HCT116 (cell line): ENCODE results near the gene OR4E2. TPM values are rescaled to one million over a fixed set of nuclear protein-coding genes. Genes with fewer than 3 reads are reported as not detected.

Experiments used
- ATAC-seq: fragments of 200-7000 bp; cut with Tn5 transposase; 2 replicates; pipeline ENCODE4 v1.9.1; 2020; ENCODE audit warnings: mild to moderate bottlenecking, moderate library complexity
- BruUV-seq: library from RNA; stranded (reverse); fragments of 400-500 nt; replicated peaks from 2 replicates; lab custom pipeline; 2021; lab: Mats Ljungman, UMichigan
- CTCF ChIA-PET: fragments of 300-600 bp; sonication (Branson Sonifier 250); formaldehyde crosslinking; loops from one replicate; lab custom pipeline; 2021; ENCODE audit warnings: antibody characterized with exemption; lab: Charles Lee
- POLR2A ChIA-PET: fragments of 300-600, 350-600 bp; sonication (Branson Sonifier 250); formaldehyde crosslinking; loops from one replicate; lab custom pipeline; 2021; ENCODE audit warnings: antibody characterized with exemption; lab: Charles Lee
- RAD21 ChIA-PET, 2 experiments: fragments of 300-600 bp; sonication (Branson Sonifier 250); formaldehyde crosslinking; loops; one replicate each; lab custom pipeline; 2023; ENCODE audit warnings: low total read pairs in 2 of 2; ENCODE audit not compliant: uncharacterized antibody in 2 of 2, unreplicated experiment in 2 of 2, low non-redundant PET in 1 of 2; lab: Charles Lee
- DNase-seq: peaks from one replicate; pipeline ENCODE4 v3.0.0-alpha.2; 2010; ENCODE audit warnings: low read depth, low spot score
- H2AFZ ChIP-seq: fragments of 200-600 bp; shearing (Covaris generic), sonication (generic); 2 replicates; pipeline ENCODE4 v1.6.1; 2017; ENCODE audit warnings: low read depth, mixed run types, mixed read lengths, antibody characterized with exemption, low read length; ENCODE audit not compliant: poor library complexity, severe bottlenecking
- H3K27ac ChIP-seq: 2 replicates; pipeline ENCODE4 v1.5.1; 2012; ENCODE audit warnings: low read depth, low read length
- H3K27me3 ChIP-seq: fragments of 200-600 bp; sonication (generic); 2 replicates; pipeline ENCODE4 v1.6.1; 2016; ENCODE audit warnings: mixed run types, low read length, mixed read lengths; ENCODE audit not compliant: insufficient read depth
- H3K36me3 ChIP-seq, 2 experiments: fragments of 200-500 bp in 1 of 2; fragments of 200-600 bp in 1 of 2; sonication (Bioruptor generic) in 1 of 2; sonication (generic) in 1 of 2; 2 replicates each; pipeline versions ENCODE4 v1.5.1 to v1.6.1; 2014 to 2016; ENCODE audit warnings: low read length in 2 of 2, inconsistent platforms in 1 of 2, mixed read lengths in 1 of 2, mixed run types in 1 of 2; ENCODE audit not compliant: insufficient read depth in 2 of 2, control insufficient read depth in 1 of 2
- H3K4me1 ChIP-seq, 2 experiments: fragments of 200-600 bp in 1 of 2; sonication (generic) in 1 of 2; 2 replicates each; pipeline versions ENCODE4 v1.5.1 to v1.6.1; 2012 to 2017; ENCODE audit warnings: low read length in 2 of 2, inconsistent platforms in 1 of 2, mild to moderate bottlenecking in 1 of 2, mixed read lengths in 1 of 2, mixed run types in 1 of 2, moderate library complexity in 1 of 2; ENCODE audit not compliant: insufficient read depth in 2 of 2, control insufficient read depth in 1 of 2
- H3K4me2 ChIP-seq: fragments of 200-600 bp; sonication (generic); 2 replicates; pipeline ENCODE4 v1.6.1; 2017; ENCODE audit warnings: mixed run types, low read length, mixed read lengths
- H3K4me3 ChIP-seq, 2 experiments: fragments of 200-600 bp in 1 of 2; sonication (generic) in 1 of 2; replicated peaks in 1 of 2; 2 replicates each; pipeline ENCODE4 v1.5.1; 2011 to 2016; ENCODE audit warnings: low read length in 2 of 2, control low read depth in 1 of 2, low read depth in 1 of 2, mild to moderate bottlenecking in 1 of 2, mixed read lengths in 1 of 2, mixed run types in 1 of 2
- H3K79me2 ChIP-seq: fragments of 200-600 bp; sonication (generic); 2 replicates; pipeline ENCODE4 v1.6.1; 2017; ENCODE audit warnings: mild to moderate bottlenecking, mixed run types, low read length, moderate library complexity, mixed read lengths; ENCODE audit not compliant: insufficient read depth
- H3K9ac ChIP-seq: fragments of 200-600 bp; sonication (generic); 2 replicates; pipeline ENCODE4 v1.6.1; 2016; ENCODE audit warnings: low read length, mixed read lengths
- H3K9me2 ChIP-seq: fragments of 200-600 bp; sonication (generic), shearing (Covaris generic); 2 replicates; pipeline ENCODE4 v1.6.1; 2017; ENCODE audit warnings: mixed run types, mild to moderate bottlenecking, moderate library complexity; ENCODE audit not compliant: insufficient read depth
- H3K9me3 ChIP-seq, 2 experiments: fragments of 200-500 bp in 1 of 2; fragments of 200-600 bp in 1 of 2; sonication (Bioruptor generic) in 1 of 2; sonication (generic) in 1 of 2; 2 replicates each; pipeline ENCODE4 v1.6.1; 2014 to 2017; ENCODE audit warnings: low read length in 2 of 2, mixed read lengths in 2 of 2, inconsistent platforms in 1 of 2, low read depth in 1 of 2, mild to moderate bottlenecking in 1 of 2, mixed run types in 1 of 2, moderate library complexity in 1 of 2; ENCODE audit not compliant: control insufficient read depth in 1 of 2, insufficient read depth in 1 of 2
- H4K20me1 ChIP-seq: fragments of 200-600 bp; sonication (generic), shearing (Covaris generic); 2 replicates; pipeline ENCODE4 v1.6.1; 2017; ENCODE audit warnings: mixed run types, mild to moderate bottlenecking, moderate library complexity; ENCODE audit not compliant: insufficient read depth
- ATF3 ChIP-seq: IDR thresholded peaks from 2 replicates; pipeline ENCODE4 v1.6.1; 2012
- CBX3 ChIP-seq: IDR thresholded peaks from 2 replicates; pipeline ENCODE4 v1.6.1; 2012; ENCODE audit warnings: low read depth
- CEBPB ChIP-seq: IDR thresholded peaks from 2 replicates; pipeline ENCODE4 v1.6.1; 2012; ENCODE audit warnings: low read depth
- CTCF ChIP-seq, 3 experiments: fragments of 200-600 bp in 1 of 3; sonication (generic) in 1 of 3; IDR thresholded peaks in 2 of 3; conservative IDR thresholded peaks in 1 of 3; 2 replicates each; pipeline ENCODE4 v1.5.1; 2012 to 2017; ENCODE audit warnings: low read depth in 2 of 3, low read length in 2 of 3, antibody characterized with exemption in 1 of 3, borderline replicate concordance in 1 of 3, control low read depth in 1 of 3, mild to moderate bottlenecking in 1 of 3, mixed read lengths in 1 of 3, mixed run types in 1 of 3, moderate library complexity in 1 of 3; ENCODE audit not compliant: insufficient read depth in 1 of 3
- ELF1 ChIP-seq: IDR thresholded peaks from 2 replicates; pipeline ENCODE4 v1.6.1; 2012; ENCODE audit warnings: low read depth, borderline replicate concordance
- FOSL1 ChIP-seq: IDR thresholded peaks from 2 replicates; pipeline ENCODE4 v1.6.1; 2012; ENCODE audit warnings: low read depth
- JUND ChIP-seq: IDR thresholded peaks from 2 replicates; pipeline ENCODE4 v1.6.1; 2012
- POLR2A ChIP-seq: IDR thresholded peaks from 2 replicates; pipeline ENCODE4 v1.7.0; 2011; ENCODE audit warnings: borderline replicate concordance; ENCODE audit not compliant: insufficient read depth, insufficient read length; ENCODE audit errors: extremely low read depth
- POLR2AphosphoS5 ChIP-seq: IDR thresholded peaks from 2 replicates; pipeline ENCODE4 v1.6.1; 2011; ENCODE audit warnings: mild to moderate bottlenecking, low read depth, low read length, moderate library complexity
- RAD21 ChIP-seq: IDR thresholded peaks from 2 replicates; pipeline ENCODE4 v1.6.1; 2012; ENCODE audit warnings: low read depth, mild to moderate bottlenecking
- REST ChIP-seq: IDR thresholded peaks from 2 replicates; pipeline ENCODE4 v1.6.1; 2012; ENCODE audit warnings: low read depth
- SIN3A ChIP-seq: IDR thresholded peaks from 2 replicates; pipeline ENCODE4 v1.6.1; 2012; ENCODE audit warnings: low read depth
- SP1 ChIP-seq: IDR thresholded peaks from 2 replicates; pipeline ENCODE4 v1.6.1; 2012; ENCODE audit warnings: low read depth
- SRF ChIP-seq: IDR thresholded peaks from 2 replicates; pipeline ENCODE4 v1.6.1; 2012; ENCODE audit warnings: low read depth
- ZBTB33 ChIP-seq: IDR thresholded peaks from 2 replicates; pipeline ENCODE4 v1.6.1; 2011; ENCODE audit warnings: mild to moderate bottlenecking, low read length, moderate library complexity; ENCODE audit not compliant: insufficient replicate concordance; ENCODE audit errors: extremely low read depth
- ZFX ChIP-seq: fragments of 450-650 bp; IDR thresholded peaks from 2 replicates; pipeline ENCODE4 v1.6.1; 2017
- ZNF274 ChIP-seq: fragments of 200-500 bp; sonication (Bioruptor generic); IDR thresholded peaks from 2 replicates; pipeline ENCODE4 v1.6.1; 2014; ENCODE audit warnings: mild to moderate bottlenecking, low read depth, low read length, inconsistent platforms
- intact Hi-C: fragments of 100-400 bp; cut with micrococcal nuclease; formaldehyde crosslinking; loops from 2 replicates; pipeline ENCODE4 v1.10.0; 2022
- total RNA-seq: library from RNA; stranded (reverse); gene quantifications from one replicate; pipeline ENCODE4 v1.2.1, GENCODE V29; 2021; ENCODE audit not compliant: unreplicated experiment

The OR4E2 gene
- total RNA-seq, 1 experiment from 2014 or later: not detected

GRCh38 chr14:21642683-21643082, 11.0 kb upstream of the OR4E2 start (continued):
- TF ChIP-seq ZBTB33: no peak
- TF ChIP-seq ZNF274: no peak
- TF ChIP-seq ELF1: no peak
- no peak for TF ChIP-seq POLR2AphosphoS5

GRCh38 chr14:21643407-21643806, 10.2 kb upstream of the OR4E2 start:
- BruUV-seq: no TSS peak
- ATAC-seq: no peak
- intact Hi-C loops: no loop called here

More at GRCh38 chr14:21643407-21643806, 10.2 kb upstream of the OR4E2 start:
- Histone ChIP-seq H3K9me2 (no peaks in the 10 kb centered on the region), H3K4me2 (no peak overlapping the region), H3K27ac (no peak overlapping the region), H3K4me3 (no peak overlapping the region), H3K79me2 (no peaks in the 10 kb centered on the region), H4K20me1 (no peaks in the 10 kb centered on the region), H2AFZ (no peak overlapping the region), H3K27me3 (peaks cover 16% of the 10 kb centered on the region), H3K4me1 (no peaks in the 10 kb centered on the region), H3K36me3 (no peaks in the 10 kb centered on the region), H3K9me3 (no peaks in the 10 kb centered on the region), H3K9ac (no peak overlapping the region)
- POLR2A ChIA-PET: no interaction called here
- no peak for TF ChIP-seq ATF3
- no peak for TF ChIP-seq CTCF (IDR thresholded peaks at IDR 0.05 in 2 of 3, conservative IDR thresholded peaks at IDR 0.05 in 1 of 3; ENCODE audit: borderline replicate concordance in 1 of 3, insufficient read depth in 1 of 3, low read depth in 2 of 3, low read length in 2 of 3)
- TF ChIP-seq CEBPB: no peak
- no peak for TF ChIP-seq POLR2A
- no peak for TF ChIP-seq RAD21
- no peak for TF ChIP-seq ZNF274
- no peak for TF ChIP-seq CBX3
- no peak for TF ChIP-seq ZFX
- no peak for TF ChIP-seq FOSL1
- TF ChIP-seq SIN3A: no peak
- TF ChIP-seq SP1: no peak
- no peak for TF ChIP-seq SRF
- TF ChIP-seq JUND: no peak
- TF ChIP-seq ELF1: no peak
- no peak for TF ChIP-seq REST
- RAD21 ChIA-PET: no interaction called here
- CTCF ChIA-PET: no interaction called here
- DNase-seq: no peak
